NCI-H146 treated with DMSO at 0.1 percent for 48 hours (cell line): ENCODE data around the gene PUS7L.

ENCODE experiments used
- DNase-seq: peaks from one replicate; lab custom pipeline; 2025; ENCODE audit not compliant: unreplicated experiment; lab: John Stamatoyannopoulos, UW

PUS7L gene

GRCh38 chr12:43669373-43669772 is 89.2 kb downstream of the PUS7L start:
- DNase-seq: no peak
